ENCODE results near the gene PCAT6.
"Not testable (repeated sequence)": the region's sequence is repeated elsewhere in the genome, so short reads cannot be mapped to it uniquely, and the experiment has no call there.

Gene PCAT6

DNA sequence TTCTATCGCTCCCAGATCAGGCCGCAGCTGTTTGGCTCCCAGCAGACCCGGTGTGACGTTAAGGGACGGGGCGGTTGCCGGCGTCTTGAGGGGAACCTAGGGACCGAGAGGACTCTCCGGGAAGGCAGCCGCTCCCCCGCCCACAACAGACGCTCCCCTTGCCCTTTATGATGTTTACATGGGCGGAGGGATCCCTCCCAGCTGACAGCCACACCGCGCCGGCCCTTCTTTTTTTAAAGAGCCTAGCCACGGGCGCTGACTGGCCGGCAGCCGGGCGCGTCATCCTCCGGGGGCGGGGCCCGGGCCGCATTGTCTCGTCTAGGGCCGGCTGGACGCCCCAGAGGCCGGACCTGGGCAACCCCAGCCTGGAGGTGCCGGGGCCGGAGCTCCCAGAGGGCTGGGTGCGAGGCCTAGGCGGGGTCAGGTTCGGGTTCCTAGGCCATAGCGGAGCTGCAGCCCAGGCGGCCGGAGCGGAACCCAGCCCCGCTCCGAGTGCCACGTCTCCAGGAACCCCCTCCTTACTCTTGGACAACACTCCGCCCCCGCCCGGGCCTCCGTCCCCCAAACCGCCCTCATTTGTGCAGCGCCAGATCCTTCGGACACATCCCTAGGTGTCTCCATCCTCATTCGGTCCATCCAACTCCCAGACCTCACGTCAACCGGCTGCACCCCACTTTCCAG, at the start of gene PCAT6:
PCAT6 (plus strand) TSS at position 340 of the 681 bp plus-strand sequence.
- DNase-seq (ENCODE audit: insufficient read length, low spot score) (peak; percentile 92), FAIRE-seq (no peak)

DNA sequence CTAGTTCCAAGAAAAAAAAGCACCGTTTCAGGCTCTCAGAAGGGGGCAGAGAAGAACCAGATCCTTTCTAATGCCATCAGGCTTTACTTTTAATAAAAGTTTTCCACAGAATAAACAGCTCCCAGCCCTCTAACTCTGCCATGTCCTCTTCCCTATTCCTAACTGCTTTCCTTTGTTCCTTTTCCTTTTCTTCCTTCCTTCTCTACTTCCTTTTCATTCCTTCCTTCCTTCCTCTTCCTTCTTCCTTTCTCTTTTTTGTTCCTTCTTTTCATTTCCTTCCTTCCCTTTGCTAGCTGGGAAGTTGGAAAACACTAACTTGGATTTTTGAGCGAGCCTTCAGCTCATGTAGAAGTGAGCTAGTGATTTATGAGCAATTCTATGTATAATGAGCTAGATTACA, 48.7 kb upstream of the PCAT6 start:
- no peak for DNase-seq (ENCODE audit: insufficient read length, low spot score)
- FAIRE-seq, result no peak

DNA sequence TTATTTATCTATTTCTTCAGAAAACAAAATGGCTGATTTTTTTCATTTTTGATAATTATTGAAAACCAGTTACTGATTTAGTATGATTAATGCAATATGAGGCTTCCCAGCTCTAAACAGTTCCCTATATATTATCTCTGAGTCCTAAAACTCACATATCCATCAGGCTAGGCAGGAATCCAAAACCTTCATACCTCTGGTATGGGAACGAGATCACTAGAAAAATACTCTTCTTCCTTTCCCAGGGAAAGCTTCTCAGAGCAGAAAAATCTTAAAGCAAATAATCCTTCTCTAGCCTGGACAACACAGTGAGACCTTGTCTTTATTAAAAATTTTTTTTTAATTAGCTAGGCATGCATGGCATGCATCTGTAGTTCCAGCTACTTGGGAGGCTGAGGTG, 45.0 kb upstream of the PCAT6 start:
- no peak for DNase-seq (ENCODE audit: insufficient read length, low spot score)
- FAIRE-seq, result no peak

DNA sequence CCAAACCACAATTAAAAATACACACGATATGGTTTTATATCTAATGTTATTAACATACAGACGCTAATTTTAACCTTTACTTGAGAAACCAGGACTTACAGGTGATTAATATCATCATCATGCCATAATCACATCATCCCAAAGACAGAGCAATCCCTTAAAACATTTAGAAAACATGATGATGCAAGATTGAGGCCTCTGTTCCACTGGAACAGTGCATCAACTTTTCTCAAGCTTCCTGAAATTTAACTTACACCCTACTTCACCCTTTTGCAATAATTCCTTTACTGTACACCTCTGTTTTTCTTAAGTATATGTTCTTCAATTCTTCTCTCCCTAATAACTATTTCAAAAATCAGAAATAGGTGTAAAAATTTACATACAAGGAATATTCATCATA, 40.6 kb upstream of the PCAT6 start:
- FAIRE-seq, result no peak

DNA sequence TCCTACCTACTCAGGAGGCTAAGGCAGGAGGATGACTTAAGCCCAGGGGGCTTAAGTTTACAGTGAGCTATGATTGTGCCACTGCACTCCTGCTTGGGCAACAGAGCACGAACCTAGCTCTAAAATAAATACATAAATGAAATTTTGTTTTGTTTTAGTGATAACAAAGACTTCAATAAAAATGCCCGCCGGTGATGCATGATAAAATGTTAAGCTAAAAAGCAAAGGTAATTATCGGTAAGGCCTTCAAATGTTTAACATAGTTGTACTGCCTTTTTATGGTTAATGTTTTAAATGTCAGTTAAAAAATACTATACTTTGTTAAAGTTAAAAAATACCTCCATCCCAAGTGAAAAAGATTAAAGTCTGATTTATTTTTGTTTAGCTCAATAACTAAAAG, 29.6 kb upstream of the PCAT6 start:
- DNase-seq (ENCODE audit: insufficient read length, low spot score) (no peak), FAIRE-seq (no peak)

More for the DNA sequence above, 40.6 kb upstream of the PCAT6 start:
- no peak for DNase-seq (ENCODE audit: insufficient read length, low spot score)

DNA sequence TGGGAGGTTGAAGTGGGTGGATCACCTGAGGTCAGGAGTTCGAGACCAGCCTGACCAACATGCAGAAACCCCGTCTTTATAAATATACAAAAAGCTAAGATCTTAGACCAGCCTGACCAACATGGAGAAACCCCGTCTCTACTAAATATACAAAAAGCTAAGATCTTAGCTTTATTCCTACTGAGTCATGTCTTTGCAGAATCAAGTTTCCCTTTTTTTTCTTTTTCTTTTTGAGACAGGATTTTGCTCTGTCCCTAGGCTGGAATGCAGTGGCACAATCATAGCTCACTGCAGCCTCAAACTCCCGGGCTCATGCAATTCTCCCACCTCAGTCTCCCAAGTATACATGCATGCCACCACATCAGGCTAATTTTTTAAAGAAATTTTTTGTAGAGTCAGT, 23.9 kb upstream of the PCAT6 start:
- DNase-seq (ENCODE audit: insufficient read length, low spot score) (no peak), FAIRE-seq (no peak)

DNA sequence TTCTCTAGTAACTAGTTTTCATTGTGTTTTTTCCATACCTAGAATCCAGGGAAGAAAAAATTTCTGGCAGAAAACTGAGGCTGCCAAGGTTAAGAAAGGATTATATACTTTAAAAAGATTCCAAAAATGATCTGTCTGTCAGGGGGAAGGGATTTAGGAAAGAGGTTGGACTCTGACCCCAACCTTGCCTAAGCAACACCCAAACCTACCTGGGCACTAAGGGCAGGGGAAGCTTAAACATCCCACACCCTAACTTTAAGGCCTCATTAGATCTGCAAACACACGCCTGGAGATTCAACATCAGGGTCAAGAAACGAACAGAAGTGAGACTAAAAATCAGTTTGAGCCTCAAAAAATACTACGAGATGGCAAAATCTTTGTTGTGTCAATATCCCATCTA, 22.0 kb upstream of the PCAT6 start:
- no peak for DNase-seq (ENCODE audit: insufficient read length, low spot score)
- FAIRE-seq, result no peak

DNA sequence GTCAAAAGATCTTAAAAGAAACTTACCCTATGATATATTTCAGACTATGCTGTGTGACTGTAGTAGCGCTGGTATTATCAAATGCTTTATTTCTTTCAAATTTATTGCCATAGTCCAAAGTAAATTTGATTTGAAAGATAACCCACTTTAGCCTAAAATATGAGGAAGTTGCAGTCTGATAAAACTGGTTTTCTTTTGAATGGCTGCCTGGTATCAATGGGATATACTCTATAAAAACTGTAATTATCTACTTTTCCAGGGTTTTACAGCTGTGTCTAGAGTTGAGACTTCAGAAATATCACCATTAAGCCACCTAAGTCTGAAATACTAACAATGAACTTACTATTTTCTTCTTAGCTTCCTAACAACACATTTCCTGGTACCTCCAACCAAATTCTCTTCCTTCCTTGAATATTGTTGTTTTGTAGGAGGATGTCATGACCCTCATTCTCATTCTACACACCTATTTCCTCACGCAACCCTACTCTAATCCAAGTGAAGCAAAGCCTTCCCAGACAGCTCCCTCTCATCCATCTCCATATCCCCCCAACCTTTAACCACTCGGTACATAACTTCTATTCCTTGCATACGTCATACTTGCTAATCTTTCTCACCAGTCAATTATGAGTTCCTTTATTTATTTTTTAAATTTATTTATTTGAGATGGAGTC, 19.5 kb upstream of the PCAT6 start:
- DNase-seq (ENCODE audit: insufficient read length, low spot score) (no peak), FAIRE-seq (no peak)

DNA sequence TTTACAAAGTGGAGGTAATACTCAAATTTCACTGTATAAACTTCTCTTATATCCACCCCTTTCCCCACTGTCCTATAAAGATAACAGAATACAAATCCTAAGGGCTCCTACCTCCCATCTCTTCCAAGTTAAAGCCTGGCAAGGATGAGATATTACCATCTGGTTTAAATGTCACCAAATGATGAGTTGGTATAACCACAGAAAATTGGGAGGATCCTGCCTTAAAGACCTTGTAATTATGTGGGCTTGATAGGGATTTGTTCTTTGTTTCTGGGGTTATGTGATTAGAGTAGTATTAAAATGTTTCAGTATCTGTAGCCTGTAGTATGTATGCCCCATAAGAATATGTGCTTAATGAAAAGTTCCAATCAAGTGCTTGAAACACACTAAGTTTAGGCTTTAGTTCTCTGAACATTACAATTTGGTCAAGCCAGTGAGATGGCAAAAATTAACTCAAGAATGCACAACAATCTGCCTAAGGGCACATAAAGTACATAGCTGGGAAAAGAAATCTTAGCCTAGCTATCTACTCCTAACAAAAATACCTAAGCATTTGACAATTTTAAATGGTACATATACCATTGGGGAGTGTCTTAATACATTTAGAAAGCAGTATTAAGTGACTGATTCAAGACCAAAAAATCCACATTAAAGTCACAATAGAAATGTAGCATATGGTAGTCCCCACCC, 16.6 kb upstream of the PCAT6 start:
- DNase-seq (ENCODE audit: insufficient read length, low spot score) (no peak), FAIRE-seq (no peak)

DNA sequence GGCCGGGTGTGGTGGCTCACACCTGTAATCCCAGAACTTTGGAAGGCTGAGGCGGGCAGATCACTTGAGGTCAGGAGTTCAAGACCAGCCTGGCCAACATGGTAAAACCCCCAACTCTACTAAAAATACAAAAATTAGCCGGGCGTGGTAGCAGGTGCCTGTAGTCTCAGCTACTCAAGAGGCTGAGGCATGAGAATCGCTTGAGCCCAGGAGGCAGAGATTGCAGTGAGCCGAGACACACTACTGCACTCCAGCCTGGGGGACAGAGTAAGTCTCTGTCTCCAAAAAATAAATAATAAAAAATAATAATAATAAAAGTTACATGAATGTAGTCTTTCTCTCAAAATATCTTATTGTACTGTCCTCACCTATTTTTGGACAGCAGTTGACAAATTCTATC, 15.8 kb upstream of the PCAT6 start:
- not testable (repeated sequence) for DNase-seq (ENCODE audit: insufficient read length, low spot score); FAIRE-seq

DNA sequence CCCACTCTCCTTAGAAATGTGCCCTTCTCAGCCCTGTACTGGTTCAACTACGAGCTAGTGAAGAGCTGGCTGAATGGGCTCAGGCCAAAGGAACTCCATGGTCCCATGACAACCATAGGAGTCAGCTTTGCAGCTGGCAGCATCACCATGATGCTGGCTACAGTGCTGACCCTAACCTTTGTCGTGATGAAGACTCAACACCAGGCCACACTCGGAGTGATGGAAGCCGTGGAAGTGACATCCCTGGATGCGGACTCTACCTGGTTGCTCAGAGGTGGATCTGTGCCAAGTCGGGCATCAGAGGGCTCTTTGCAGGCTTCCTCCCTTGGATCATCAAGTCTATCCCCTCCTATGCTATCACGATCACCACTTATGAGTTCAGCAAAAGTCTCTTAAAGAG, 14.1 kb upstream of the PCAT6 start:
- DNase-seq (ENCODE audit: insufficient read length, low spot score), result no peak

DNA sequence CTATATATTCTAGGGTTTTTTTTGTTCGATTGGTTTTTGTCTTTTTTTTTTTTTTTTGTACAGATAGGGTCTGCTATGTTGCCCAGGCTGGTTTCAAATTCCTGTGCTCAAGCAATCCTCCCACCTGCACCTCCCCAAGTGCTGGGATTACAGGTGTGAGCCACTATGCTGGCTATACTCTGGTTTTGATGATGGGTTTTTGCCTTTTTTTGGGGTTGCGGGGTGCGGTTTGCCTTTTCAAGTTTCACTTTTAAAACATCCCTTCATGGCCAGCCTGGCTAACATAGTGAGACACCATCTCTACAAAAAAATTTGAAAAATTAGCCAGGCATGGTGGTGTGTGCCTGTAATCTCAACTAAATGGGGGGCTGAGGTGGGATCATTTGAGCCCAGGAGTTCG, 12.5 kb upstream of the PCAT6 start:
- no peak for FAIRE-seq
- DNase-seq (ENCODE audit: insufficient read length, low spot score), result no peak

More for the DNA sequence above, 14.1 kb upstream of the PCAT6 start:
- FAIRE-seq, result no peak

DNA sequence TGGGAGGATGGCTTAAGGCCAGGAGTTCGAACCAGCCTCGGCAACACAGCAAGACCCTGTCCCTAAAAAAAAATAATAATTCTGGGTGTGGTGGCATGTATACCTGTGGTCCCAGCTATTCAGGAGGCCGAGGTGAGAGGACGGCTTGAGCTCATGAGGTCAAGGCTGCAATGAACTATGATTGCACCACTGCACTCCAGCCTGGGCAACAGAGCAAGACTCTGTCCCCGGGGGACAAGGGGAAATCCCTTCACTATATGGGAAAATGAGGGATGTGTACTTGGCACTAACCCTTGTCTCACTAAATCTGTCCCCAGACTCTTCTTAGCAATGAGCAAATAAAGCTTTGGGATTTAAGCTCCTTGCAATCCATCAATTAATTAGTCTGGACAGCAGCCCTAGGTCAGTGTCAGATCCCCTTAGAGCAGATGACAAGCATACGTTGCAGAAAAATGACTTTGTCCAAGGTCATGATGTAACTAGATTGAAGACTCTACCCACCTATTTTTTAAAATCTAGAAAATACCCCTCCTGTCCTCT, 11.9 kb upstream of the PCAT6 start:
- no peak for FAIRE-seq
- DNase-seq (ENCODE audit: insufficient read length, low spot score), result no peak

DNA sequence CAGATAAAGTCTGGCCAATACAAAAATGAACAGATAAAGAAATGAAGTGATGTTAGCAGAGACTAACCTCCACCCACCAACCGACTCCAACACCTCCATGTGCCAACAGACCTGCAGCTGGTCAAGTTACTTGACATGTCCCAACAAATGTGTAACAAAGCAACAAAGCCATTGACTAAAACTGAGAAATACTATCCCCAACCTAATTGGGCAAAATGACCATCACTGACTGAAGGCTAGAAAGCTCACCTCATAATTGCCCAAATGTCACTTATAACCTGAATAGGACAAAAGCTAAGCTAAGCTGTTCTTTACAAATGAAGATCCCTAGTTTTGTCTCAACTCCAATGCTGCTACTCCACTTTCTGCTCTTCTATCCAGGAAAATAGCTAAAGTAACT, 10.0 kb upstream of the PCAT6 start:
- FAIRE-seq (no peak), DNase-seq (ENCODE audit: insufficient read length, low spot score) (no peak)

DNA sequence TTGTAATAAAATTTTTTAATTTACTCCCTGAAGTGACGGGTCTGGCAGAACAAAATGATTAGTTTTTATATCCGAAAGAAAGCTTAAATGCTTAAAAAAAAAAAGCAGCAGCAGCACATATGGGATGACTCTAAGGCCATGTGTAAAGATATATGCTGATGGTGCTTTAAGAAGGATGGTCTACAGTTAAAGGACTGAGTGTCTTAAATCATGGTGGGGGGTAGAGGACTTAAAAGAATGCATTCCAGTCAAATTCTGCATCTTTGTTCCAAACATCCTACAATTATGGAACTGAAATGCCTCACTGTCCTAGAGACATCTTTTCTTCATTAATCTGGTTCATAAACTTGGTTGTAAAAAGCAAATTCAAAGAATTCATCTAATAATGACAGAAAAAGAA, 9.6 kb upstream of the PCAT6 start:
- no peak for DNase-seq (ENCODE audit: insufficient read length, low spot score)
- no peak for FAIRE-seq

DNA sequence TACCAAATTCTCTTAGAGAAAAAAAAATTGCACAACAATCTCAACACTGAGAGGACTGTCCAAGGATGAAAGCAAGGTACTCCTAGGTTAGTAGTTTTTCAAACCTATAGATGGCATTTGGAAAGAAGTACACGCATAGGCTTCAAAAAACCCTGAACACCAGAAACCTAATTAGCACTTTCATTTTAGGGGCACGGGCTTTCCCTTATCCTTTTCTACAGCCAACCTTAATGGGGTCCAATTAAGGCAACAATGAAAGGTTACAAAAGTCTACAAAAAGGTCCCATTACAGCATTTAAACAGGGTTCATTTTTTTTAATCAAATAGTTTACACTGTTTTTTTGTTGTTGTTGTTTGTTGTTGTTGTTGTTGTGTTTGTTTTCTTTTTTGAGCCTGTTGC, 8.7 kb upstream of the PCAT6 start:
- no peak for DNase-seq (ENCODE audit: insufficient read length, low spot score)
- no peak for FAIRE-seq

DNA sequence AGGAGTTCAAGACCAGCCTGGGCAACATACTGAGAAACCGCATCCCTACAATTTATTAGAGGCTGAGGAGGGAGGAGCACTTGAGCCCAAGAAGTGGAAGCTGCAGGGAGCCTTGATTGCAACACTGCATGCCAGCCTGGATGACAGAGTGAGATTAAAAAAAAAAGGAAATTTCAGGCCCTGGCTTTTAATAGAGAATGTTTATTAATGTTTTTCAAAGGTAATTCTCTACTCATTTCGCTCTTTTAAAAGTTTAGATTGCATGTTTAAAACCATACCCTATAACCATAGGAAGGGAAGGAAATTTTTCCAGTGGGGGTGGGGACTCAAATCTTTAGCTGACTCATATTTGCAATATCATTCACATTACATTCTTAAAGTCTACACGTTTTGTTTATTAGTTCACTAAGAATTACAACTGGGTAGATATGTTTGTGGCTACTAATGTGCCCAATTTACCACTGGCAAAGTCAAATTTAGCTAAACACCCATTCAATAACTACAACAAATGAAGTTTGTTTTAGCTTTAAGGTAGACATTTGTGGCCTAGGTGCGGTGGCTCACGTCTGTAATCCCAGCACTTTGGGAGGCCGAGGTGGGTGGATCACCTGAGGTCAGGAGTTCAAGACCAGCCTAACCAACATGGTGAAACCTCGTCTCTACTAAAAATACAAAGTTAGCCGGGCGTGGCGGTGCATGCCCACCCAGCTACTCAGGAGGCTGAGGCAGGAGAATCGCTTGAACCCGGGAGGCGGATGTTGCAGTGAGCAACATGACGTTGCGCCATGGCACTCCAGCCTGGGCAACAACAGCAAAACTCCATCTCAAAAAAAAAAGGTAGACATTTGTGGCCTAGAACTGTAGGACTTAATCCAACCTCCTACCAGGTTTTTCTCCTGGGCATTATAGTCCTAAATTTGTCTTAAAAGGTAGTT, 7.5 kb upstream of the PCAT6 start:
- DNase-seq (ENCODE audit: insufficient read length, low spot score) (no peak), FAIRE-seq (no peak)

DNA sequence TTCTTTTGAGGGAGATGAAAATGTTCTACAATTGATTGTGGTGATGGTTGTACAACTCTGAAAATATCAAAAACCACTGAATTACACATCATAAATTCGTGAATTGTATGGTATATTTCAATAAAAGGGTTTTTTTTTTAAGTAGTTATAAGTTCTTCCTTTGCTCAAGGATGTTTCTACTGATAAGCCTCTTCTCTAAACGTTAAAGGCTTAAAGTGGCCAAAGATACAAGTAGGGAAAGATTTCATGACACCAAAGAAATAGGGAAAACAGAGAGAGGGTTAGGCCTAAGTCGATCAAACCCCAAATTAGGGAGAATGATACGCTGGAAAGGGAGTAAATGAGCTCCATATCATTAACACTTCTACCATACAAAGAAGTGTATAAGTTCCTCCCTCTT, 6.6 kb upstream of the PCAT6 start:
- FAIRE-seq, result no peak
- no peak for DNase-seq (ENCODE audit: insufficient read length, low spot score)

DNA sequence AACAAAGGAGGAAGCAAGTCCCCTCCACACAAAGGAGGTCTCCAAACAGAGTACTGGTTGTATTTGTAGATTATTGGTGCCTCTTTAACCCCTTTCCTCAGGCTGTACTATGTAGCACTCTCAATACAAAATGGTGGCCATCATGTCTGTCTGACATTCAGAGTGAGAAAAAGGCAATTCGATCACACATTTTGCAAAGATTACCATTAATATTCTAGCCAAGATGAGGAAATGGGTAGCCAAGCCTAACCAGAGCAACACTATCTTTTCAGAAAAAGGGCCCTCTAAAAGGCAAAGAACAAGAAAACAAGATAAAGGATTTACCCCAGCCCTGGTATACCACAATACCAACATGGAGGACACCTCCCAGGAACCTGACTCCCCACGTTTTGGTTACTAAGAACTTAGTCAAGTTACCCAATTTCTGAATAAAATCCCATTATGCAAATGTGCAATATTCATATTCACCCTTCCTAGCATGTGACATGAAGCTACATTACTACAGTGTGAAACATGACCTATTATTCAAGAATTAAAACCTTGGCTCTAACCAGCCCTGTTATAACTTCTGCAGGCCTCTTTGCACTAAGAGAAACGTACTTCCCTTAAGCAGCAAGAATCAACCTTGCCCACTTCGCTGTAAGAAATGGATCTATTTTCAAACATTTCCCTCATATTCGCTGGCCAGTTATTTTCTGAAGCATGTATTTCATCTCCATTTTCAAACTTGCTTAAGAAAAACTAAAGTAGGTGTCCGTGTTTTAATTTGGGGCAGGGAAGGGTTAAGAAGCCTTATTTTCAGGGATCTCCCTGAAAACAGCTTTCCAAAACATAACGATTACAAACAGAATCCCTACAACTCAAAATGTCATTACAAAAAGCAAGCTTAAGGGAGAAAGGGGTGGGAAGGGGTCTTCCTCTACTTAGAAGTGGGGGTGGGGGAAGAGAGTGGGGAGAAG, 4.6 kb upstream of the PCAT6 start:
- FAIRE-seq, result no peak
- no peak for DNase-seq (ENCODE audit: insufficient read length, low spot score)
